ENCODE data around the gene GNG8.

DNA sequence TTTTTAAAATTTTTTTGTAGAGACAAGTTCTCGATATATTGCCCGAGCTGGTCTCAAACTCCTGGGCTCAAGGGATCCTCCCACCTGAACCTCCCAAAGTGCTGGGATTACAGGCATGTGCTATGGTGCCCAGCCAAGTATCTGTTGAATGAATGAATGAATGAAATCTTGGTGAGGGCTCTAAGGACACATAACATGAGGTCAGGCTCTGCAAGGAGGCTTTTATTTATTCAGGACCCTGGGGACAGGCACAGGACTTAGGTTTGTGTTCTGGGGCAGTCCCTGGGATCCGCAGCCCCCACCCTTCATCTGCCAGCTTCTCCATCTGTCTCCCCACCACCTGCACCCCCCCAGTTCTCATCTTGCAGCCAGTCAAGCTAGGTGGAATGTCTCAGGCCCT, 15.7 kb downstream of the GNG8 start:
- TF ChIP-seq, protein P1, sequence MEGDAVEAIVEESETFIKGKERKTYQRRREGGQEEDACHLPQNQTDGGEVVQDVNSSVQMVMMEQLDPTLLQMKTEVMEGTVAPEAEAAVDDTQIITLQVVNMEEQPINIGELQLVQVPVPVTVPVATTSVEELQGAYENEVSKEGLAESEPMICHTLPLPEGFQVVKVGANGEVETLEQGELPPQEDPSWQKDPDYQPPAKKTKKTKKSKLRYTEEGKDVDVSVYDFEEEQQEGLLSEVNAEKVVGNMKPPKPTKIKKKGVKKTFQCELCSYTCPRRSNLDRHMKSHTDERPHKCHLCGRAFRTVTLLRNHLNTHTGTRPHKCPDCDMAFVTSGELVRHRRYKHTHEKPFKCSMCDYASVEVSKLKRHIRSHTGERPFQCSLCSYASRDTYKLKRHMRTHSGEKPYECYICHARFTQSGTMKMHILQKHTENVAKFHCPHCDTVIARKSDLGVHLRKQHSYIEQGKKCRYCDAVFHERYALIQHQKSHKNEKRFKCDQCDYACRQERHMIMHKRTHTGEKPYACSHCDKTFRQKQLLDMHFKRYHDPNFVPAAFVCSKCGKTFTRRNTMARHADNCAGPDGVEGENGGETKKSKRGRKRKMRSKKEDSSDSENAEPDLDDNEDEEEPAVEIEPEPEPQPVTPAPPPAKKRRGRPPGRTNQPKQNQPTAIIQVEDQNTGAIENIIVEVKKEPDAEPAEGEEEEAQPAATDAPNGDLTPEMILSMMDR (IDR thresholded peaks at IDR 0.05; ENCODE audit: low read length), result no peak
- no peak for TF ChIP-seq EZH2 (optimal IDR thresholded peaks at IDR 0.05; ENCODE audit: low read depth, low read length)
- no peak for TF ChIP-seq EZH2phosphoT487 (IDR thresholded peaks at IDR 0.05; ENCODE audit: low read length)

Measured in MM.1S (cell line).